Mesenchymal stem cell (in vitro differentiated cells and primary cell): Measurements from ENCODE around the gene EOLA1.

Experiments used
- DNase-seq: peaks from one replicate; pipeline ENCODE4 v3.0.0-alpha.2; 2013
- H2AFZ ChIP-seq: one replicate; pipeline ENCODE4 v1.6.1; 2013; ENCODE audit warnings: low read depth, mild to moderate bottlenecking, control low read depth, inconsistent platforms, low read length, moderate library complexity
- H2AK5ac ChIP-seq: 2 replicates; pipeline ENCODE4 v1.6.1; 2013; ENCODE audit warnings: low read length, moderate library complexity, mild to moderate bottlenecking, inconsistent platforms; ENCODE audit not compliant: severe bottlenecking
- H2BK120ac ChIP-seq: one replicate; pipeline ENCODE4 v1.6.1; 2013; ENCODE audit warnings: low read depth, mild to moderate bottlenecking, inconsistent platforms, low read length, moderate library complexity
- H2BK12ac ChIP-seq, 2 experiments: one replicate each; pipeline ENCODE4 v1.6.1; 2013; ENCODE audit warnings: inconsistent platforms in 2 of 2, low read length in 2 of 2, mild to moderate bottlenecking in 2 of 2, moderate library complexity in 2 of 2, control low read depth in 1 of 2
- H2BK15ac ChIP-seq: one replicate; pipeline ENCODE4 v1.6.1; 2013; ENCODE audit warnings: mild to moderate bottlenecking, low read depth, inconsistent platforms; ENCODE audit not compliant: poor library complexity, severe bottlenecking
- H2BK5ac ChIP-seq: 2 replicates; pipeline ENCODE4 v1.6.1; 2013; ENCODE audit warnings: low read depth, mild to moderate bottlenecking, low read length, control low read depth, inconsistent platforms; ENCODE audit not compliant: poor library complexity, severe bottlenecking
- H3K14ac ChIP-seq, 2 experiments: one replicate each; pipeline ENCODE4 v1.6.1; 2013; ENCODE audit warnings: inconsistent platforms in 2 of 2, low read length in 2 of 2, control low read depth in 1 of 2, mild to moderate bottlenecking in 1 of 2, moderate library complexity in 1 of 2
- H3K18ac ChIP-seq, 2 experiments: one replicate each; pipeline ENCODE4 v1.6.1; 2013; ENCODE audit warnings: inconsistent platforms in 2 of 2, low read length in 2 of 2, control low read depth in 1 of 2, low read depth in 1 of 2, mild to moderate bottlenecking in 1 of 2
- H3K23ac ChIP-seq, 2 experiments: one replicate each; pipeline ENCODE4 v1.6.1; 2013; ENCODE audit warnings: inconsistent platforms in 2 of 2, low read length in 2 of 2, mild to moderate bottlenecking in 2 of 2, moderate library complexity in 2 of 2, control low read depth in 1 of 2
- H3K27ac ChIP-seq: 2 replicates; pipeline ENCODE4 v1.5.1; 2013; ENCODE audit warnings: mild to moderate bottlenecking, moderate library complexity, low read length, control low read depth, inconsistent platforms; ENCODE audit not compliant: poor library complexity, severe bottlenecking
- H3K27me3 ChIP-seq, 2 experiments: 2 replicates each; pipeline versions ENCODE4 v1.6.1 to v1.7.0; 2013; ENCODE audit warnings: low read length in 2 of 2, mild to moderate bottlenecking in 2 of 2, moderate library complexity in 2 of 2, control low read depth in 1 of 2, inconsistent platforms in 1 of 2; ENCODE audit not compliant: control insufficient read depth in 1 of 2, insufficient read depth in 1 of 2
- H3K36me3 ChIP-seq, 2 experiments: 2 replicates each; pipeline versions ENCODE4 v1.6.1 to v1.7.0; 2013; ENCODE audit warnings: low read length in 2 of 2, control low read depth in 1 of 2, inconsistent platforms in 1 of 2, low read depth in 1 of 2, mild to moderate bottlenecking in 1 of 2; ENCODE audit not compliant: insufficient read depth in 2 of 2, control insufficient read depth in 1 of 2
- H3K4ac ChIP-seq, 2 experiments: one replicate each; pipeline ENCODE4 v1.6.1; 2013; ENCODE audit warnings: inconsistent platforms in 2 of 2, low read length in 2 of 2, mild to moderate bottlenecking in 2 of 2, moderate library complexity in 2 of 2, control low read depth in 1 of 2, low read depth in 1 of 2
- H3K4me1 ChIP-seq: 2 replicates; pipeline ENCODE4 v1.6.1; 2013; ENCODE audit warnings: low read depth, low read length, control low read depth; ENCODE audit not compliant: control insufficient read depth, insufficient read depth
- H3K4me2 ChIP-seq: 2 replicates; pipeline ENCODE4 v1.6.1; 2013; ENCODE audit warnings: low read length, mild to moderate bottlenecking, inconsistent platforms; ENCODE audit not compliant: poor library complexity, severe bottlenecking
- H3K4me3 ChIP-seq, 2 experiments: 2 replicates each; pipeline versions ENCODE4 v1.5.1 to v1.7.0; 2013; ENCODE audit warnings: low read length in 2 of 2, mild to moderate bottlenecking in 2 of 2, control low read depth in 1 of 2, low read depth in 1 of 2; ENCODE audit not compliant: insufficient read depth in 1 of 2
- H3K79me1 ChIP-seq: replicated peaks from 2 replicates; pipeline ENCODE4 v1.6.1; 2013; ENCODE audit warnings: mild to moderate bottlenecking, control low read depth, low read length, inconsistent platforms; ENCODE audit not compliant: poor library complexity, severe bottlenecking
- H3K9ac ChIP-seq: 2 replicates; pipeline ENCODE4 v1.7.0; 2013; ENCODE audit warnings: mild to moderate bottlenecking, low read length, moderate library complexity
- H3K9me3 ChIP-seq: 2 replicates; pipeline ENCODE4 v1.7.0; 2013; ENCODE audit warnings: mild to moderate bottlenecking, low read length; ENCODE audit not compliant: control insufficient read depth
- H4K8ac ChIP-seq: one replicate; pipeline ENCODE4 v1.6.1; 2013; ENCODE audit warnings: inconsistent platforms, mild to moderate bottlenecking, low read length, moderate library complexity
- H4K91ac ChIP-seq: one replicate; pipeline ENCODE4 v1.6.1; 2013; ENCODE audit warnings: mild to moderate bottlenecking, low read length, inconsistent platforms
- WGBS: methylation state at CpG from one replicate; pipeline ENCODE4 v1.1.7; 2013; ENCODE audit warnings: mixed read lengths; 5-methylcytosine and 5-hydroxymethylcytosine counted together

Gene EOLA1

DNA sequence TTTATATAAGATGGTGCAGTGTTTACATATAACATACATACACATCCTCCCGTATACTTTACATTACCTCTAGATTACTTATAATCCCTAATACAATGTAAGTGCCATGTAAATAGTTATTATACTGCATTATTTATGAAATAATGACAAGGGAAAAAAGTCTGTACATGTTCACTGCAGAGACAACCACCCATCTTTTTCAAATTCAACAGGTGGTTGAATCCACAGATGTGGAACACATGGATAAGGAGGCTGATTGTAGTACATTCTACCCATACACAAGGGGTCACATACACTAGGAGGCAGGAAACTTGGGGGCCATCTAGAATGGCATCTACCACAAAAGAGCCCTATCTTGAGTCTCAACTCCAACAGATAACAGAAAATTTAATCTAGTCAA, 32.3 kb upstream of the EOLA1 start:
- H3K79me1 ChIP-seq = no peaks in the 10 kb centered on the region
- H3K36me3 ChIP-seq = no peaks in the 10 kb centered on the region
- no peak overlapping the region for H2AFZ ChIP-seq
- H2AK5ac ChIP-seq = no peak overlapping the region
- no CpG with 5 or more reads among the region's 1 CpG for WGBS
- H3K4me3 ChIP-seq = no peak overlapping the region
- no peak overlapping the region for H3K23ac ChIP-seq
- no peak overlapping the region for H4K91ac ChIP-seq
- no peak overlapping the region for H2BK12ac ChIP-seq
- H2BK120ac ChIP-seq = no peak overlapping the region
- peaks cover 5% of the 10 kb centered on the region for H3K4me1 ChIP-seq
- no peak overlapping the region for H2BK15ac ChIP-seq
- peaks cover 0 to 38% of the 10 kb centered on the region in 2 experiments for H3K27me3 ChIP-seq
- H3K27ac ChIP-seq = no peak overlapping the region
- no peak overlapping the region for H3K14ac ChIP-seq
- no peak overlapping the region for H3K4ac ChIP-seq
- H3K9me3 ChIP-seq = no peaks in the 10 kb centered on the region
- H3K4me2 ChIP-seq = no peak overlapping the region
- no peak overlapping the region for H4K8ac ChIP-seq
- H3K9ac ChIP-seq = no peak overlapping the region
- H3K18ac ChIP-seq = no peak overlapping the region
- no peak for DNase-seq
- H2BK5ac ChIP-seq = no peak overlapping the region

DNA sequence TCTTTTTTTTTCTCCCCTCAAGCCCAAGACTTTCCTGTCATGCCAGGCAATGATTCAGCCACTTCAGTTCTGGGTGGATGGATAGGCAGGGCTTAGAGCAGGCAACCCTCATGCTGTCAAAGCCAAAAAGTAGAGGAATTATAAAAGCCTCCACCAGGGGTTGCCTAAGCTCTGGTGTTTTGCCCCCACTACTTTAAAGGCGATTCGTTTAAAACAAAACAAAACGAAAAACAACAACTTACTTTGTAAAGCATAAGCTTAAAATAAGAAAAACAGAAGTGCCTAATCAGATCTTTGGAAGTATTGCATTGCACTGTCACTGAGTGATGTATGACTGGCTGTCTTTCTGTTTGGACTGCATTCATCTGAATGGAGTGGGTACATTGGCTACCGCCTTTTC, 30.4 kb upstream of the EOLA1 start:
- Histone ChIP-seq H2BK15ac (no peak overlapping the region), H3K4me2 (no peak overlapping the region), H3K9me3 (no peaks in the 10 kb centered on the region), H2AK5ac (no peak overlapping the region), H2BK12ac (no peak overlapping the region), H3K14ac (no peak overlapping the region), H3K23ac (no peak overlapping the region), H3K4me1 (peaks cover 1% of the 10 kb centered on the region), H3K18ac (no peak overlapping the region), H4K91ac (no peak overlapping the region), H3K79me1 (no peaks in the 10 kb centered on the region), H3K27me3 (peaks cover 0 to 47% of the 10 kb centered on the region in 2 experiments), H2BK5ac (no peak overlapping the region), H2BK120ac (no peak overlapping the region), H4K8ac (no peak overlapping the region), H3K36me3 (no peaks in the 10 kb centered on the region), H2AFZ (no peak overlapping the region), H3K4me3 (no peak overlapping the region), H3K9ac (no peak overlapping the region), H3K4ac (no peak overlapping the region), H3K27ac (no peak overlapping the region)
- no CpG with 5 or more reads among the region's 4 CpGs for WGBS
- peak; percentile 36 for DNase-seq

GRCh38 chrX:149511081-149511480, 29.7 kb upstream of the EOLA1 start:
- Histone ChIP-seq H2BK12ac (no peak overlapping the region), H3K18ac (no peak overlapping the region), H3K9ac (no peak overlapping the region), H3K23ac (no peak overlapping the region), H2BK5ac (no peak overlapping the region), H3K36me3 (no peaks in the 10 kb centered on the region), H3K4me2 (no peak overlapping the region), H3K9me3 (no peaks in the 10 kb centered on the region), H4K8ac (no peak overlapping the region), H3K79me1 (no peaks in the 10 kb centered on the region), H2AFZ (no peak overlapping the region), H2AK5ac (no peak overlapping the region), H4K91ac (no peak overlapping the region), H3K4ac (no peak overlapping the region), H3K27ac (no peak overlapping the region), H2BK15ac (no peak overlapping the region), H3K4me1 (peaks cover 1% of the 10 kb centered on the region), H2BK120ac (no peak overlapping the region), H3K14ac (no peak overlapping the region), H3K4me3 (no peak overlapping the region), H3K27me3 (peaks cover 0 to 53% of the 10 kb centered on the region in 2 experiments)
- DNase-seq = no peak
- 75% methylated on average over 3 of the region's 5 CpGs for WGBS

DNA sequence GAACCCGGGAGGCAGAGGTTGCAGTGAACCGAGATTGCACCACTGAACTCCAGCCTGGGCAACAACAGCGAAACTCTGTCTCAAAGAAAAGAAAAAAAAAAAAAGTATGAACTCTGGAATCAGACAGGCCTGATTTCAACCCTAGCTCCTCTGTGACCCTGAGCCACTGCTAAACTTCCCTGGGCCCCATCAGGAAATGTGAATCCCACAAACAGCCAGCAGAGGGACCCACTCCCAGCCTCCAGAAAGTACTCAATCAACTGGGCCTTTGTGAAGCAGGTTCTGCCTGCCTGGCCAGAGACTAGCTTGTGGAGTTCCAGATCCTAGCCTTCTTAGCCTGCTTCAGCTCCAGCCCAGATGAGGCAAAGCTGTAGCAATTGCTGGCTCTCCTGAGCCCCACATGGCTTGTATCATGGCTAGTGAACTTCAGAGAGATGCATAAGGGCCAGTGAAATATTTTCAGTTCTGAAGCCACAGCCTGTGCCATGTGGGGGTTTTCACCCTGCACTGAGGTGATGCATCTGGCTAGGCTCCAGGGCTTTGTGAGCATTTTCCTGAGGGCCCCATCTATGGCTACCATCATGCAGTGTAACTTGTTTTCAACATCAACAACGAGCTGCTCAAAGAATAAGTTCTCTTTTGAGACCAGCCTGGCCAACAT, 28.5 kb upstream of the EOLA1 start:
- no peak overlapping the region for H3K4me3 ChIP-seq
- no peak overlapping the region for H2AFZ ChIP-seq
- no peak overlapping the region for H2BK12ac ChIP-seq
- H3K23ac ChIP-seq = no peak overlapping the region
- no peak overlapping the region for H3K9ac ChIP-seq
- H3K4ac ChIP-seq = no peak overlapping the region
- no peak overlapping the region for H2BK120ac ChIP-seq
- H4K91ac ChIP-seq = no peak overlapping the region
- H3K79me1 ChIP-seq = no peaks in the 10 kb centered on the region
- H3K36me3 ChIP-seq = no peaks in the 10 kb centered on the region
- H3K4me1 ChIP-seq = peaks cover 1% of the 10 kb centered on the region
- H3K14ac ChIP-seq = no peak overlapping the region
- WGBS = 98% methylated on average over 4 of the region's 4 CpGs
- peak overlapping the region; percentile 41 for H4K8ac ChIP-seq
- H2BK15ac ChIP-seq = no peak overlapping the region
- H2BK5ac ChIP-seq = no peak overlapping the region
- no peak overlapping the region for H3K27ac ChIP-seq
- peak; percentile 65 for DNase-seq
- no peaks in the 10 kb centered on the region for H3K9me3 ChIP-seq
- no peak overlapping the region for H3K4me2 ChIP-seq
- H3K27me3 ChIP-seq = peaks cover 0 to 54% of the 10 kb centered on the region in 2 experiments
- no peak overlapping the region for H3K18ac ChIP-seq
- no peak overlapping the region for H2AK5ac ChIP-seq
